Uterine smooth muscle cell (primary cell): Measurements from ENCODE around the gene ANXA2. TPM values are rescaled to one million over a fixed set of nuclear protein-coding genes. Genes with fewer than 3 reads are reported as not detected.

Experiments used
- total RNA-seq: library from RNA; depleted of rRNA; stranded (reverse); fragments of >200 nt; gene quantifications from 2 replicates; pipeline ENCODE4 v1.2.3, GENCODE V29; 2014

The ANXA2 gene
- total RNA-seq = 2,986 and 5,444 TPM in 2 replicates

DNA sequence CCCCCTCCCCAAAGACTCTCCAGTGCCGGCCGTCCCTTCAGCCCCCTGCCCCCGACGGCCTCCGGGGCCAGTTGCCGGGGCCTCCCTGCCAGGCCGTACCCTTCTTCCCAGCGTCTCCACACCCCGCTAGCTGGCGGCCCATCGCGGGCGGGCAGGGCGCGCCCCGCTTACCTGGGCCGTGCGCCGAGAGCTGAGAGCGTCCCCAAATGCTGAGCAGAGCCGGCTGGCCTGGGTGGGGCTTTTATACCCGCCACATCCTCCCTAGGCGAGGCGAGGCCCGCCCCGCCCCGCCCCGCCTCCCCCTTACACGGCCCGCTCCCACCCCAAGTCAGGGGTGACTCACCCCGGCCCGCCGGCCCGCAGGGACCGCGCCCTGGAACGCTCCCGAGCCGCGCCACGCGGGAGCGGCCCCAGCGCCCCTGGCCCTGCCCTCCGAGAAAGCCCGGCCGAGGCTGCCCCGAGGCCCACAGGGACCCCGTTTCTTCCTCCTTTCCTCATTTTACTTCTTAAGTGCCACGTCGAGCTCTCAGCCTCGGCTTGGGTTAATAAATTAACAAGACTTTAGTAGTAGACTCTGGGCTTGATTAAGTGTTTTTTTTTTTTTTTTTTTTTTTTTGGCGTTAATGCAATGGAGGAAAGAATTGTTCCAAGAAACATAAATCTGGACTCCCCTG lies at the start of gene ANXA2:
Gene ANXA2, minus strand, starts transcription at position 215 of the 674 bp plus-strand sequence. CDS start 11,911 bp downstream, outside the sequence.

Other genes starting within 250 kb of the ANXA2 start
- gene ICE2, start 81.2 kb upstream of the ANXA2 start, total RNA-seq = 26.5 and 26.6 TPM in 2 replicates